22Rv1 (cell line): Measurements from ENCODE around the gene SLC25A28.

ENCODE experiments used
- CTCF ChIP-seq: fragments of 450-650 bp; IDR thresholded peaks from 2 replicates; pipeline ENCODE4 v1.5.1; 2017; ENCODE audit warnings: mild to moderate bottlenecking
- ZFX ChIP-seq: fragments of 450-650 bp; IDR thresholded peaks from 2 replicates; pipeline ENCODE4 v1.6.1; 2017; ENCODE audit warnings: antibody characterized with exemption, borderline replicate concordance

GRCh38 chr10:99631496-99631895 is 11.3 kb upstream of the SLC25A28 start:
- TF ChIP-seq CTCF = no peak
- TF ChIP-seq ZFX = no peak
